T-helper 17 cell (primary cell): ENCODE measurements around the gene ACER1. TPM values are rescaled to one million over a fixed set of nuclear protein-coding genes. Genes with fewer than 3 reads are reported as not detected.
"Not testable (repeated sequence)": the region's sequence is repeated elsewhere in the genome, so short reads cannot be mapped to it uniquely, and the experiment has no call there.

Source experiments
- ATAC-seq: fragments of 150-1000 bp; cut with Tn5 transposase; 2 replicates; pipeline ENCODE4 v1.10.0; 2021; ENCODE audit warnings: mild to moderate bottlenecking, moderate library complexity
- DNase-seq, 3 donors: peaks; one replicate each; pipeline versions ENCODE4 v3.0.0 to v3.0.0-alpha.2; 2020 to 2021
- H3K9me3 ChIP-seq: one replicate; pipeline ENCODE4 v1.7.0; 2013; ENCODE audit warnings: low read length, mild to moderate bottlenecking; ENCODE audit not compliant: control insufficient read depth, poor library complexity, severe bottlenecking
- H3K27ac Mint-ChIP-seq: one replicate; pipeline ENCODE4 v1.8.0; 2022; ENCODE audit warnings: mild to moderate bottlenecking, moderate library complexity, mixed read lengths
- H3K27me3 Mint-ChIP-seq: one replicate; pipeline ENCODE4 v1.8.0; 2022; ENCODE audit warnings: mixed read lengths
- H3K36me3 Mint-ChIP-seq: one replicate; pipeline ENCODE4 v1.8.0; 2022; ENCODE audit warnings: low read depth, mixed read lengths
- H3K4me1 Mint-ChIP-seq: one replicate; pipeline ENCODE4 v1.8.0; 2022; ENCODE audit warnings: mild to moderate bottlenecking, mixed read lengths
- H3K4me3 Mint-ChIP-seq: one replicate; pipeline ENCODE4 v1.8.0; 2022; ENCODE audit warnings: mild to moderate bottlenecking, moderate library complexity, mixed read lengths
- total RNA-seq, 4 donors: library from RNA in 2 of 4; stranded (reverse) in 2 of 4; gene quantifications; one replicate each; pipeline ENCODE4 v1.2.3 and lab custom pipeline; 2022 to 2026

ACER1 gene
- total RNA-seq, 2 donors from 2014 or later = 0.99 to 1.5 TPM

DNA sequence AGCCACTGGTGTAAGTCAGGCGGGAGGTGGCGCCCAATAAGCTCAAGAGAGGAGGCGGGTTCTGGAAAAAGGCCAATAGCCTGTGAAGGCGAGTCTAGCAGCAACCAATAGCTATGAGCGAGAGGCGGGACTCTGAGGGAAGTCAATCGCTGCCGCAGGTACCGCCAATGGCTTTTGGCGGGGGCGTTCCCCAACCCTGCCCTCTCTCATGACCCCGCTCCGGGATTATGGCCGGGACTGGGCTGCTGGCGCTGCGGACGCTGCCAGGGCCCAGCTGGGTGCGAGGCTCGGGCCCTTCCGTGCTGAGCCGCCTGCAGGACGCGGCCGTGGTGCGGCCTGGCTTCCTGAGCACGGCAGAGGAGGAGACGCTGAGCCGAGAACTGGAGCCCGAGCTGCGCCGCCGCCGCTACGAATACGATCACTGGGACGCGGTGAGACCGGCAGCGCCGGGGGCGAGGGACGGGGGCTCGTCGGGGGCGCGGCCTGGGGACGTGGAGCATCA is 39.2 kb upstream of the ACER1 start, which contains the start of gene ALKBH7:
Gene ALKBH7, plus strand, starts transcription at position 201 of the 502 bp plus-strand sequence. Its CDS starts 27 bp downstream, at position 228.
- Mint-ChIP-seq H3K36me3 (peaks cover 2% of the 10 kb centered on the region), H3K4me3 (peak within 1 kb of the TSS; percentile 93), H3K27me3 (no peaks in the 10 kb centered on the region), H3K27ac (peak within 1 kb of the TSS; percentile 85), H3K4me1 (peaks cover 19% of the 10 kb centered on the region)
- H3K9me3 ChIP-seq = no peaks in the 10 kb centered on the region
- ATAC-seq (peak; percentile 82), DNase-seq (peak; percentile 89 to 92 (median 91))

DNA sequence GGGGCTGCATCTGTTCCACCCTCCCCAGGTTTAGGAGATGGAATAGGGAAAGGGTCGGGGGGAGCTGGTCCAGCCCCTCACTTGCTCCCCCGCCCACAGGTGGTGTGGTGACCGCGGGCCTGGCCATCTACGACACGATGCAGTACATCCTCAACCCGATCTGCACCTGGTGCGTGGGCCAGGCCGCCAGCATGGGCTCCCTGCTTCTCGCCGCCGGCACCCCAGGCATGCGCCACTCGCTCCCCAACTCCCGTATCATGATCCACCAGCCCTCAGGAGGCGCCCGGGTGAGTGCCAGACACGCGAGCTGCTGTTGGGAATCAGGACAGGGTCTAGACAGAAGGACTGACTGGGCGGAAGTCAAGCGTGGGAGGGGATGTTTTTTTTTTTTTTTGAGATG is 30.9 kb upstream of the ACER1 start:
- no peak for ATAC-seq
- Mint-ChIP-seq H3K36me3 (peaks cover 3% of the 10 kb centered on the region), H3K27ac (no peak overlapping the region), H3K4me3 (no peak overlapping the region), H3K4me1 (peaks cover 17% of the 10 kb centered on the region), H3K27me3 (no peaks in the 10 kb centered on the region)
- no peaks in the 10 kb centered on the region for H3K9me3 ChIP-seq
- no peak for DNase-seq

DNA sequence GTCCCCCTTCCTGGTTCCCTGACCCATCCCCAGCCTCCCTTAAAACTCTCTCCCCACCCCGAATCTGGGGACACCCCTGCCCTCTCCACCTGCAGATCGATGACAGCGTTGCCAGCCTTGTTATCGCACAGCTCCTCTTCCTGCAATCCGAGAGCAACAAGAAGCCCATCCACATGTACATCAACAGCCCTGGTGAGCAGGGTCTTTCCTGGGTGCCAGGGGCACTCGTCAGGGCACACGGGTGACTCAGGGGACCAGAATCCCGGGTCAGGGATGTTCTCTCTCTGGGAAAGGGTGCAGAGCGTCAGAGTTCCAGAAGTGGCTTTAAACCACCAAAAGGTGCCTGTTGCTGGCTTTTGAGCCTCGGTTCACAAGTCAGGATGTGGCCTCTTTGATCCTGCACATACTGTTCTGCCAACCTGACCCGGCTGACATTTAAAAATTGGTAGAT is 29.0 kb upstream of the ACER1 start:
- no peak for DNase-seq
- H3K9me3 ChIP-seq = no peaks in the 10 kb centered on the region
- peaks cover 5% of the 10 kb centered on the region for H3K36me3 Mint-ChIP-seq
- peaks cover 14% of the 10 kb centered on the region for H3K4me1 Mint-ChIP-seq
- H3K27ac Mint-ChIP-seq = peak overlapping the region; percentile 92
- H3K27me3 Mint-ChIP-seq = no peaks in the 10 kb centered on the region
- ATAC-seq = peak; percentile 57
- peak overlapping the region; percentile 98 for H3K4me3 Mint-ChIP-seq

DNA sequence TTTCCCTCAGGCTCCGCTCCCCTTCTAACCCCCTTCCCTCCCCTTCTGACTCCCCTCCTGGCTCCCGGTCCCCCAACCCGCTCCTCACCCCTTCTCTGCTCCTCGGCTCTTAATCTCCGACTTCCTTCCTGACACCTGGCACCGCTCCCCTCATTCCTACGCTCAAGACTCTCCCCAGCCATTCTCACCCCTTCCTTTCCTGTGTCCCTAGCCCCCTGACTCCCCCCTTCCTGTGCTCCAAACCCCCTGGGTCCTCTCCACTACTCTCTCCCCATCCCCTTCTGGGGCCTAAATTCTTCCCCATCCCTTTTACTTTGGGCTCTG is 28.6 kb upstream of the ACER1 start:
- peak overlapping the region; percentile 92 for H3K27ac Mint-ChIP-seq
- no peaks in the 10 kb centered on the region for H3K27me3 Mint-ChIP-seq
- peak overlapping the region; percentile 98 for H3K4me3 Mint-ChIP-seq
- no peaks in the 10 kb centered on the region for H3K9me3 ChIP-seq
- no peak for DNase-seq
- ATAC-seq = no peak
- H3K4me1 Mint-ChIP-seq = peaks cover 14% of the 10 kb centered on the region
- H3K36me3 Mint-ChIP-seq = peaks cover 5% of the 10 kb centered on the region

DNA sequence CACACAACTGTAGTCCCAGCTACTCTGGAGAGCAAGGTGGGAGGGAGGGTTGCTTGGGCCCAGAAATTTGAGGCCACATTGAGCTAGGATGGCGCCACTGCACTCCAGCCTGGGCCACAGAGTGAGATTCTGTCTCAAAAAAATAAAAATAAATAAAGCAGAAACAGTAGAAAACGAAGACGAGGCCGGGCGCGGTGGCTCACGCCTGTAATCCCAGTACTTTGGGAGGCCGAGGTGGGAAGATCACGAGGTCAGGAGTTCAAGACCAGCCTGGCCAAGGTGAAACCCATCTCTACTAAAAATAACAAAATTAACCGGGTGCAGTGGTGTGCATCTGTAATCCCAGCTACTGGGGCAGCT is 27.4 kb upstream of the ACER1 start:
- H3K36me3 Mint-ChIP-seq, ATAC-seq, DNase-seq, H3K27me3 Mint-ChIP-seq, H3K9me3 ChIP-seq: not testable (repeated sequence)
- Mint-ChIP-seq H3K27ac (peak overlapping the region; percentile 45), H3K4me3 (peak overlapping the region; percentile 98), H3K4me1 (peaks cover 14% of the 10 kb centered on the region)

DNA sequence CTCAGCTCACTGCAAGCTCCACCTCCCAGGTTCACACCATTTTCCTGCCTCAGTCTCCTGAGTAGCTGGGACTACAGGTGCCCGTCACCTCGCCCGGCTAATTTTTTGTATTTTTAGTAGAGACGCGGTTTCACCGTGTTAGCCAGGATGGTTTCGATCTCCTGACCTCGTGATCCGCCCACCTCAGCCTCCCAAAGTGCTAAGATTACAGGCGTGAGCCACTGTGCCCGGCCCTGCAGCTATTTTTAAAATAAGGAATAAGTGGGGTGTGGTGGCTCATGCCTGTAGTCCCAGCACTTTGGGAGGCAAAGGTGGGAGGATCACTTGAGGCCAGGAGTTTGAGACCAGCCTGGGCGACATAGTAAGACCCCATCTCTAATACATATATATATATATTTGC is 27.0 kb upstream of the ACER1 start:
- Mint-ChIP-seq H3K27ac (peak overlapping the region; percentile 45), H3K4me1 (peaks cover 14% of the 10 kb centered on the region)
- ATAC-seq, H3K36me3 Mint-ChIP-seq, H3K27me3 Mint-ChIP-seq, DNase-seq, H3K4me3 Mint-ChIP-seq, H3K9me3 ChIP-seq: not testable (repeated sequence)

DNA sequence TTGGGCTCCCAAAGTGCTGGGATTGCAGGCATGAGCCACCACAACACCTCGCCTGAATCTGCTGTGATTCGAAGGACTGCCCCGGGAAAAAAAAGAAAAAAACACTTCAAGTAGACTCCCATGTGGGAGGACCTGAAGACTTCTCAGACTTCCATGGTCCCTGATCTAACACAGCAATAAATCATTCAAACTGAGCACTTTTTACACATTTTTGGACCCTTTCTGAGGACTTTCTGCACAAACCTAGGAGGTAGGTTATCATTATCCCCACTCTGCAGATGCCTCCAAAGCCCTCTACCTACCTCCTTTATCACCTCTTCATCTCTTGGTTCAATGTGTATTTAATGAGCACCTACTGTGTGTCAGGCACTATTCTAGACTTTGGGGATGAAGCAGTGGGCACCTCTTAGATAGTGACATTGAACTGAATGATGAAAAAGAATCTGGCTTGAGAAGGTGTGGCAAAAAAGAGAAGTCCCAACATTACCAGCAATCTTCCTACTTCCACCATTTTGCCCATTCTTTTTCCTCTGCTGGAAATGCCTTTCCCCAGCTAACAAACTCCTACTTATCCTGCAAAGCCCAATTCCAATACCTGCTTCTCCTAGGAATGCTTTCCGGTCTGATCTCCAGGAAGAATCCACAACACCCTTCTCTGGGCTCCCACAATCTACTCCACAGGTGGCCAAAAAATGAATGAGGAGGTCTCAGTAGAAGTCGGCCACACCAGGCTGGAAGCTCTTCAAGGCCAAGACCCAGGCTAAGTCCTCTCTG is 26.3 kb upstream of the ACER1 start:
- no peak for DNase-seq
- H3K9me3 ChIP-seq = no peaks in the 10 kb centered on the region
- peak overlapping the region; percentile 63 for H3K4me3 Mint-ChIP-seq
- peaks cover 14% of the 10 kb centered on the region for H3K4me1 Mint-ChIP-seq
- ATAC-seq = no peak
- no peaks in the 10 kb centered on the region for H3K27me3 Mint-ChIP-seq
- no peak overlapping the region for H3K27ac Mint-ChIP-seq
- H3K36me3 Mint-ChIP-seq = peaks cover 5% of the 10 kb centered on the region

DNA sequence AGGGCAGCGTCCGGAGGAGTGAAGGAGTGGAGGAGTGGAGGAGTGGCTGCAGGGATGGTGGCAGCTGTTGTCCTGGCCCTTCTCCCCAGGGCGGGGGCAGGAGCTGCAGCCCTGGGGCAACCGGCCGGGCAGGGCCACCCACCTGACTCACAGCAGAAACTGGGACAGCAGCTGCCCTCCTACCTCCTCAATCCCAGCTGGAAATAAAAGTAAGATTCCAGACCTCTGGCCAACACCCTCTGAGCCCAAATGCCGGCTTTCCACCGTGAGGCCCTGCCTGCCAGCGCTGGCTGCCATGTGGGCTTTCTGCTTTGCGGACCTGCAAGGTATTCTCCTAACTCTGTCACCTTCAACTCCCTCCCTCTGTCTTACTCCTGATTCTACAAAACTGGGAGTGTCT is 24.6 kb upstream of the ACER1 start:
- ATAC-seq = no peak
- DNase-seq = no peak
- Mint-ChIP-seq H3K36me3 (peaks cover 5% of the 10 kb centered on the region), H3K4me1 (peaks cover 14% of the 10 kb centered on the region), H3K27me3 (no peaks in the 10 kb centered on the region), H3K27ac (no peak overlapping the region), H3K4me3 (no peak overlapping the region)
- H3K9me3 ChIP-seq = no peaks in the 10 kb centered on the region

DNA sequence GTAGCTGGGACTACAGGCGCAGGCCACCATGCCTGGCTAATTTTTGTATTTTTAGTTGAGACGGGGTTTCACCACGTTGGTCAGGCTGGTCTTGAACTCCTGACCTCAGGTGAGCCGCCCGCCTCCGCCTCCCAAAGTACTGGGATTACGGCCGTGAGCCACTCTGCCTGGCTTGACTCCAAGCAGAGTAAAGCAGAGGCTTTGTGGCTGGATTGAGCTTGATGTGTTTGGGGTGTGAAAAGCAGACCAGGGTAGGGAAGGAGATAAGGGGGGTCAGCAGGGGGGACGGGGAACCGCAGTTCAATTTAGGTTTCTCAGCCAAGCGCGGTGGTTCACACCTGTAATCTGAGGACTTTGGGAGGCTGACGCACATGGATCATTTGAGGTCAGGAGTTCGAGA is 23.8 kb upstream of the ACER1 start:
- H3K27ac Mint-ChIP-seq = no peak overlapping the region
- ATAC-seq (no peak), DNase-seq (no peak)
- peaks cover 7% of the 10 kb centered on the region for H3K4me1 Mint-ChIP-seq
- no peaks in the 10 kb centered on the region for H3K9me3 ChIP-seq
- no peak overlapping the region for H3K4me3 Mint-ChIP-seq
- peaks cover 2% of the 10 kb centered on the region for H3K36me3 Mint-ChIP-seq
- no peaks in the 10 kb centered on the region for H3K27me3 Mint-ChIP-seq

DNA sequence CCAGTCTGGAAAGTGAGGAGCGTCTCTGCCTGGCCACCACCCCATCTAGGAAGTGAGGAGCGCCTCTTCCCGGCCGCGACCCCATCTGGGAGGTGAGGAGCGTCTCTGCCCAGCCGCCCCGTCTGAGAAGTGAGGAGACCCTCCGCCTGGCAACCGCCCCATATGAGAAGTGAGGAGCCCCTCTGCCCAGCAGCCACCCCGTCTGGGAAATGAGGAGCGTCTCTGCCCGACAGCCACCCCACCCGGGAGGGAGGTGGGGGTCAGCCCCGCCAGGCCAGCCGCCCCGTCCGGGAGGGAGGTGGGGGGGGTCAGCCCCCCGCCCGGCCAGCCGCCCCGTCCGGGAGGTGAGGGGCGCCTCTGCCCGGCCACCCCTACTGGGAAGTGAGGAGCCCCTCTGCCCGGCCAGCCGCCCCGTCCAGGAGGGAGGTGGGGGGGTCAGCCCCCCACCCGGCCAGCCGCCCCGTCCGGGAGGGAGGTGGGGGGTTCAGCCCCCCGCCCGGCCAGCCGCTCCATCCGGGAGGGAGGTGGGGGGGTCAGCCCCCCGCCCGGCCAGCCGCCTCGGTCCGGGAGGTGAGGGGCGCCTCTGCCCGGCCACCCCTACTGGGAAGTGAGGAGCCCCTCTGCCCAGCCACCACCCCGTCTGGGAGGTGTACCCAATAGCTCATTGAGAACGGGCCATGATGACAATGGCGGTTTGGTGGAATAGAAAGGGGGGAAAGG is 22.1 kb upstream of the ACER1 start:
- not testable (repeated sequence) for H3K27me3 Mint-ChIP-seq, H3K4me1 Mint-ChIP-seq, H3K36me3 Mint-ChIP-seq, H3K9me3 ChIP-seq, H3K27ac Mint-ChIP-seq, H3K4me3 Mint-ChIP-seq, DNase-seq, ATAC-seq

DNA sequence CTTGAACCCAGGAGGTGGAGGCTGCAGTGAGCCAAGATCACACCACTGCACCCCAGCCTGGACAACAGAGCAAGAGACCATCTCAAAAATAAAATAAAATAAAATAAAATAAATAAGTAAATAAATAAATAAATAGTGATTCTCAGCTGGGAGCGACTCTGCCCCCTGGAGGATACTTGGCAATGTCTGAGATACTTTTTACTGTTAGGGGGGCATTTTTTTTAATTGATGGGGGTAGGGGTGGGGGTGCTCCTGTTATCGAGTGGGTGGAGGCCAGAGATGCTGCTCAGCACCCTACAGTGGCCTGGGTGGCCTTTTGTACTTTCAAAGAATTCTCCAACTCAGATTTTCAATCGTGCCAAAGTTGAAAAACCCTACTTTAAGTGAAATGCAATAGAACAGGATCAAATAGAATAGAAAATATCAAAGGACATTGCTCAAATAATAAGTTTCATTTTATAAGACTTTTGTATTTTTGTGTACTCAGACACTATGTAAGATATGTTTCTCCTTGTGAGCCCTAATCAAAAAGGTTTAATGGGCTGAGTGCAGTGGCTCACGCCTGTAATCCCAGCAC is 20.8 kb upstream of the ACER1 start:
- DNase-seq = no peak
- Mint-ChIP-seq H3K27me3 (no peaks in the 10 kb centered on the region), H3K36me3 (peaks cover 2% of the 10 kb centered on the region), H3K4me3 (no peak overlapping the region), H3K27ac (no peak overlapping the region), H3K4me1 (no peaks in the 10 kb centered on the region)
- no peak for ATAC-seq
- H3K9me3 ChIP-seq = no peaks in the 10 kb centered on the region

DNA sequence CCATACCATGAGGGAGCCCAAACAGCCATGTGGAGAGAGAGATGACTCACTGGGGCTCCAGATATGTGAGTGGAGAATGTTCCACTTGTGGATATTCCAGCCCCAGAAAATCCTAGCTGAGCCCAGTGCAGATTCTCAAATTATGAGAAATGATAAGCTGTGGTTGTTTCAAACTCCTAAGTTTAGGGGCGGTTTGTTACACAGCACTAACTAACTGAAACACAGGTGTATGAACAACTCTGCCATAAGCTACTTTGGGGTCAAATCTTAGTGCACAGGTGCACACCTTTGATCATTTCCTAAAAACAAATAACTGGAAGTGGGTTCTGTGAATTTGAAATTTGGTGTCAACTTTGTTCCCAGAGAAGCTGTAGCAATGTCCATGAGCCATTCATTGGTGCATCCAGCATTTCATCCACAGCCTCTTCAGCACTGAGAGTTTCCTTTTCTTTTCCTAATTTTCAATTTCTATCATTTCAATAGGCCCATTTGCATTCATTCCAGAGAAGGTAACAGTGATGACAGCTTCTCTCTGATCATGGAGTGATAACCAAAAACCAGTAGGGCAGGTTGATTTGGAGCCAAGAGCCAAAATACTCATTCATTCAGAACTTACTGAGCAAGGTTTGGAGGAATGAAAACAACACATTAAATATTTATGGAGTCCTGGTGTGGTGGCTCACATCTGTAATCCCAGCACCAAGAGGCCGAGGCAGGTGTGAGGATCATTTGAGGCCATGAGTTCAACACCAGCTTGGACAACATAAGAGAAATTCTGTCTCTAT is 19.2 kb upstream of the ACER1 start:
- H3K4me1 Mint-ChIP-seq = peaks cover 3% of the 10 kb centered on the region
- H3K36me3 Mint-ChIP-seq = peaks cover 5% of the 10 kb centered on the region
- H3K27ac Mint-ChIP-seq = no peak overlapping the region
- ATAC-seq (no peak), DNase-seq (no peak)
- H3K9me3 ChIP-seq = no peaks in the 10 kb centered on the region
- no peak overlapping the region for H3K4me3 Mint-ChIP-seq
- H3K27me3 Mint-ChIP-seq = no peaks in the 10 kb centered on the region

DNA sequence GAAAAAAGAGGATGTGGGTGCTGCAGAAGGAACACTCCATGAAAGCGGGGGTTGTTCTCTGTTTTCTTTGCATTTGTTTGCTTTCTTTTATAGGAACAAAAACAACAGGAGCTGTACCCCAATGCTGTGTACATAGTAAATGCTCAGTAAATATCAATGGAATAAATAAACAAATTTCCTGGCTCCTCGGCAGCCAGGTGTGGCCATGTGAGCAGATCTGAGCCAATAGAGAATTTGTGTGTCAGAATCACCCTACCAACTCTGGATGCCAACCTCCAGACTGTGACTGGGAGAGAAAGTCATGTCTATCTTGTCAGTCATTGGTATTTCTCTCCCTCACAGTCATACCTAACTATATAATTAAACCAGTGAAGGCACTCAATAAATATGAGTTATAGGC is 17.3 kb upstream of the ACER1 start:
- no peak for ATAC-seq
- Mint-ChIP-seq H3K27ac (no peak overlapping the region), H3K27me3 (no peaks in the 10 kb centered on the region), H3K4me3 (no peak overlapping the region), H3K36me3 (peaks cover 9% of the 10 kb centered on the region), H3K4me1 (peaks cover 3% of the 10 kb centered on the region)
- H3K9me3 ChIP-seq = no peaks in the 10 kb centered on the region
- DNase-seq = no peak
